K562 (cell line): Measurements from ENCODE around the gene CMBL. TPM values are rescaled to one million over a fixed set of nuclear protein-coding genes. Genes with fewer than 3 reads are reported as not detected.

Source experiments
- CCAR2 ChIP-seq: fragments of 200-400 bp; formaldehyde crosslinking; IDR thresholded peaks from 2 replicates; pipeline ENCODE4 v1.6.1; 2017; ENCODE audit warnings: mild to moderate bottlenecking, low read depth, low read length
- DEAF1 ChIP-seq: fragments of 450-650 bp; formaldehyde crosslinking; IDR thresholded peaks from 2 replicates; pipeline ENCODE4 v1.4.0; 2020; ENCODE audit warnings: mild to moderate bottlenecking, moderate library complexity
- HDAC1 ChIP-seq, 2 experiments: fragments of 450-650 bp; IDR thresholded peaks; 2 replicates each; pipeline ENCODE4 v1.6.1; 2016 to 2017; ENCODE audit warnings: inconsistent platforms in 1 of 2, mild to moderate bottlenecking in 1 of 2, moderate library complexity in 1 of 2
- MEF2D ChIP-seq: conservative IDR thresholded peaks from 2 replicates; pipeline ENCODE4 v1.6.1; 2016; ENCODE audit warnings: low read depth, missing genetic modification characterization, missing compliant biosample characterization
- MTF1 ChIP-seq: fragments of 250-450 bp; sonication (Bioruptor Pico); IDR thresholded peaks from 2 replicates; pipeline ENCODE4 v1.9.0; 2021; ENCODE audit warnings: moderate library complexity, mild to moderate bottlenecking, inconsistent platforms, borderline replicate concordance
- NEUROD1 ChIP-seq: fragments of 150-350 bp; IDR thresholded peaks from 2 replicates; pipeline ENCODE4 v1.6.1; 2014; ENCODE audit warnings: borderline replicate concordance, low read length, low read depth; ENCODE audit not compliant: partially characterized antibody
- PHB ChIP-seq: fragments of 250-450 bp; sonication (Bioruptor Pico); IDR thresholded peaks from 2 replicates; pipeline ENCODE4 v1.5.0; 2021
- SRF ChIP-seq, 2 experiments: fragments of 250-450, 450-650 bp in 1 of 2; sonication (Bioruptor Pico) in 1 of 2; sonication (generic) in 1 of 2; formaldehyde crosslinking; IDR thresholded peaks; 2 replicates each; pipeline versions ENCODE4 v1.5.0 to v1.5.1; 2020 to 2022; ENCODE audit warnings: mild to moderate bottlenecking in 1 of 2, missing genetic modification reagents in 1 of 2
- SUPT5H ChIP-seq: fragments of 450-650 bp; IDR thresholded peaks from 2 replicates; pipeline ENCODE4 v1.6.1; 2016
- TCFL5 ChIP-seq: fragments of 250-450 bp; sonication (Bioruptor Pico); conservative IDR thresholded peaks from 2 replicates; pipeline ENCODE4 v1.6.1; 2021; ENCODE audit warnings: mild to moderate bottlenecking, moderate library complexity, matching md5 sums
- TGIF2 ChIP-seq: sonication (generic); formaldehyde crosslinking; IDR thresholded peaks from 2 replicates; pipeline ENCODE4 v1.8.1; 2022; ENCODE audit warnings: mild to moderate bottlenecking, missing genetic modification reagents, moderate library complexity
- THAP12 ChIP-seq: fragments of 250-450 bp; sonication (Bioruptor Pico); IDR thresholded peaks from 2 replicates; pipeline ENCODE4 v1.9.0; 2021; ENCODE audit warnings: mild to moderate bottlenecking, inconsistent platforms
- WHSC1 ChIP-seq: IDR thresholded peaks from one replicate; pipeline ENCODE4 v1.6.1; 2012; ENCODE audit warnings: low read length, control low read depth, inconsistent platforms
- ZC3H8 ChIP-seq: fragments of 450-650 bp; IDR thresholded peaks from 2 replicates; pipeline ENCODE4 v1.6.1; 2017
- ZFP36 ChIP-seq: fragments of 150-350 bp; IDR thresholded peaks from 2 replicates; pipeline ENCODE4 v1.6.1; 2018; ENCODE audit warnings: low read length, low read depth; ENCODE audit not compliant: partially characterized antibody
- ZNF740 ChIP-seq, 3 experiments: fragments of 200-800 bp in 1 of 3; sonication (Bioruptor generic) in 1 of 3; sonication (generic) in 1 of 3; formaldehyde crosslinking in 1 of 3; IDR thresholded peaks; 2 replicates each; pipeline versions ENCODE4 v1.6.1 to v1.8.0; 2016 to 2022; ENCODE audit warnings: mild to moderate bottlenecking in 2 of 3, missing compliant biosample characterization in 2 of 3, missing genetic modification characterization in 2 of 3, missing genetic modification reagents in 1 of 3
- polyA plus RNA-seq, 8 experiments: library from polyadenylated mRNA; depleted of rRNA in 4 of 8; stranded (reverse) in 5 of 8; unstranded in 3 of 8; fragments of >200 nt; fragmentation: Nextera tagmentation in 2 of 8; fragmentation: Illumina TruSeq in 1 of 8; extraction: Ambion mirVana in 2 of 8; extraction: Trizol in 1 of 8; gene quantifications; 2 replicates each; pipeline versions ENCODE4 v1.2.1 to v1.2.3, GENCODE V29; 2011 to 2014; ENCODE audit warnings: inconsistent platforms in 1 of 8, missing spikeins in 1 of 8
- total RNA-seq, 7 experiments: library from RNA; depleted of rRNA in 6 of 7; stranded (reverse); fragments of >200 nt in 6 of 7; fragmentation: Illumina TruSeq in 2 of 7; extraction: Trizol in 2 of 7; gene quantifications; 2 replicates each; pipeline versions ENCODE4 v1.2.1 to v1.2.3, GENCODE V29; 2011 to 2021; ENCODE audit warnings: low replicate concordance in 1 of 7

Gene CMBL
- total and polyA plus RNA-seq, 9 of the 15 experiments (the other 6 are each of a cell fraction or from before 2014, with no cell fraction given), result 22.6 to 192 (median 71.1) TPM

- TF ChIP-seq TGIF2 (CRISPR knock-in tag) (no peak), THAP12 (CRISPR knock-in tag) (no peak), SUPT5H (no peak), HDAC1 (IDR thresholded peaks at IDR 0.05) (no peak), SRF (CRISPR knock-in tag; IDR thresholded peaks at IDR 0.05) (no peak), ZFP36 (no peak), NEUROD1 (no peak), ZC3H8 (no peak), PHB (no peak), CCAR2 (no peak), ZNF740 (CRISPR knock-in tag; IDR thresholded peaks at IDR 0.05) (no peak), ZNF740 (tag; IDR thresholded peaks at IDR 0.05) (no peak), WHSC1 (no peak), MTF1 (no peak), TCFL5 (CRISPR knock-in tag) (no peak), DEAF1 (CRISPR knock-in tag) (no peak), MEF2D (tag) (no peak)
These were observed 2.5 kb upstream of the CMBL start (continued) for GRCh38 chr5:10310066-10310779.
